Kidney (tissue), 14 donors: ENCODE data around the gene HAPLN2. TPM values are rescaled to one million over a fixed set of nuclear protein-coding genes. Genes with fewer than 3 reads are reported as not detected.

Experiments used
- DNase-seq, 5 donors: peaks; one replicate each; pipeline ENCODE4 v3.0.0-alpha.2; 2013 to 2020
- FAIRE-seq: peaks from 2 replicates; lab custom pipeline; 2012; peaks lifted over from hg19 to GRCh38; lab: Jason Lieb, UNC
- H3K27ac ChIP-seq, 2 donors: one replicate each; pipeline ENCODE4 v1.7.0; 2013; ENCODE audit warnings: low read depth in 2 of 2, low read length in 2 of 2, inconsistent platforms in 1 of 2
- H3K27me3 ChIP-seq: one replicate; pipeline ENCODE4 v1.7.1; 2013; ENCODE audit warnings: low read length, inconsistent platforms; ENCODE audit not compliant: control insufficient read depth, insufficient read depth
- H3K36me3 ChIP-seq, 3 donors: one replicate each; pipeline versions ENCODE4 v1.7.0 to v1.7.1; 2013; ENCODE audit warnings: low read length in 3 of 3, control low read depth in 1 of 3, inconsistent platforms in 1 of 3; ENCODE audit not compliant: insufficient read depth in 3 of 3, control insufficient read depth in 2 of 3
- H3K4me1 ChIP-seq, 3 donors: one replicate each; pipeline versions ENCODE4 v1.7.0 to v1.7.1; 2013; ENCODE audit warnings: low read length in 3 of 3, inconsistent platforms in 1 of 3, low read depth in 1 of 3; ENCODE audit not compliant: control insufficient read depth in 2 of 3, insufficient read depth in 2 of 3
- H3K4me3 ChIP-seq, 3 donors: one replicate each; pipeline versions ENCODE4 v1.7.0 to v1.8.1; 2013; ENCODE audit warnings: low read length in 3 of 3, control low read depth in 1 of 3, inconsistent platforms in 1 of 3
- H3K9ac ChIP-seq, 3 donors: one replicate each; pipeline versions ENCODE4 v1.7.0 to v1.7.1; 2013; ENCODE audit warnings: low read length in 3 of 3, control low read depth in 1 of 3, inconsistent platforms in 1 of 3
- H3K9me3 ChIP-seq, 3 donors: one replicate each; pipeline versions ENCODE4 v1.7.0 to v1.7.1; 2013; ENCODE audit warnings: low read length in 3 of 3, control low read depth in 1 of 3, inconsistent platforms in 1 of 3; ENCODE audit not compliant: control insufficient read depth in 2 of 3, insufficient read depth in 1 of 3
- CTCF ChIP-seq: IDR thresholded peaks from 3 replicates; pipeline ENCODE4 v1.5.1; 2012; ENCODE audit warnings: mild to moderate bottlenecking, moderate library complexity, borderline replicate concordance; ENCODE audit not compliant: insufficient read depth; ENCODE audit errors: extremely low read depth
- intact Hi-C: fragments of 100-400 bp; cut with DNase I; formaldehyde crosslinking; loops from one replicate; pipeline ENCODE4 v1.11.1; 2022
- polyA plus RNA-seq: library from polyadenylated mRNA; stranded (reverse); fragments of 350-450 nt; fragmentation: Illumina TruSeq; extraction: RNeasy Lipid Tissue Mini Kit (QIAGEN cat#74804); gene quantifications from one replicate; pipeline ENCODE4 v1.2.3, GENCODE V29; 2014; ENCODE audit warnings: low read depth, low replicate concordance; ENCODE audit not compliant: insufficient read depth
- total RNA-seq: library from RNA; stranded (reverse); fragmentation: NEBNext Ultra II Directional; extraction: Animal tissue kit (Norgen Biotek cat#: 25700); gene quantifications from one replicate; pipeline ENCODE4 v1.2.1, GENCODE V29; 2021
- donor health status: control.
- donor health status: control.
- donor health status: control.
- donor health status: control.
- donor health status: control.
- donor health status: DM: yes; HTN: yes; CAD: no.
- donor health status: Normal renal cell carcinoma (clear cell type).

HAPLN2 gene
- total and polyA plus RNA-seq, 2 donors from 2014 or later, result 0.30 to 1.9 TPM

GRCh38 chr1:156591181-156591431 is 28.1 kb upstream of the HAPLN2 start:
- no peak for FAIRE-seq
- TF ChIP-seq CTCF, result no peak
- Histone ChIP-seq H3K27ac (peak overlapping the region; percentile 64 to 90), H3K9me3 (no peaks in the 10 kb centered on the region), H3K36me3 (peaks cover 2 to 10% (median 7%) of the 10 kb centered on the region in 3 donors), H3K4me1 (peaks cover 0 to 11% (median 5%) of the 10 kb centered on the region in 3 donors), H3K4me3 (peak overlapping the region; percentile 83 to 97 (median 83)), H3K27me3 (no peaks in the 10 kb centered on the region), H3K9ac (peak overlapping the region in 2 of 3 donors; percentile 70 to 97)
- intact Hi-C loops, result no loop called here
- no peak for DNase-seq

GRCh38 chr1:156591432-156592157 is 27.6 kb upstream of the HAPLN2 start, which contains the start of gene NAXE:
Gene NAXE (plus strand): TSS chr1:156591776. CDS start chr1:156591805, 29 bp downstream.
- TF ChIP-seq CTCF, result no peak
- H3K4me1 ChIP-seq, result peaks cover 0 to 11% (median 5%) of the 10 kb centered on the region in 3 donors
- H3K4me3 ChIP-seq, result peak within 1 kb of the TSS; percentile 83 to 97 (median 83)
- peak; percentile 78 to 91 (median 84) for DNase-seq
- peaks cover 2 to 12% (median 10%) of the 10 kb centered on the region in 3 donors for H3K36me3 ChIP-seq
- H3K27me3 ChIP-seq, result no peaks in the 10 kb centered on the region
- intact Hi-C loops, result no loop called here
- peak within 1 kb of the TSS; percentile 68 to 97 (median 70) for H3K9ac ChIP-seq
- H3K27ac ChIP-seq, result peak within 1 kb of the TSS; percentile 66 to 90
- H3K9me3 ChIP-seq, result no peaks in the 10 kb centered on the region
- FAIRE-seq, result no peak

GRCh38 chr1:156592158-156592909 is 26.9 kb upstream of the HAPLN2 start:
- FAIRE-seq (no peak), DNase-seq (no peak)
- H3K27ac ChIP-seq, result peak overlapping the region; percentile 66 to 87
- H3K4me3 ChIP-seq, result peak overlapping the region; percentile 58 to 97 (median 61)
- H3K36me3 ChIP-seq, result peaks cover 8 to 16% (median 14%) of the 10 kb centered on the region in 3 donors
- H3K27me3 ChIP-seq, result no peaks in the 10 kb centered on the region
- peak overlapping the region; percentile 31 to 84 (median 68) for H3K9ac ChIP-seq
- no peak for TF ChIP-seq CTCF
- H3K4me1 ChIP-seq, result peaks cover 0 to 11% (median 5%) of the 10 kb centered on the region in 3 donors
- no peaks in the 10 kb centered on the region for H3K9me3 ChIP-seq
- intact Hi-C loops, result no loop called here
